ENCODE results near the gene COX8C. TPM values are rescaled to one million over a fixed set of nuclear protein-coding genes. Genes with fewer than 3 reads are reported as not detected.

COX8C gene
- total and polyA plus RNA-seq, 9 of the 15 experiments (the other 6 are each of a cell fraction or from before 2014, with no cell fraction given) = not detected

GRCh38 chr14:93347850-93348249 lies 868 bp downstream of the COX8C start (continued):
- no peak for TF ChIP-seq AFF1 (IDR thresholded peaks at IDR 0.05; ENCODE audit: low read depth in 1 of 2, partially characterized antibody in 2 of 2)
- TF ChIP-seq STAT5A (IDR thresholded peaks at IDR 0.05; ENCODE audit: borderline replicate concordance, low read length) = no peak
- no peak for TF ChIP-seq ZNF766 (CRISPR knock-in tag; conservative IDR thresholded peaks at IDR 0.05)
- TF ChIP-seq HIVEP1 (CRISPR knock-in tag; IDR thresholded peaks at IDR 0.05) = no peak
- TF ChIP-seq, protein P1, sequence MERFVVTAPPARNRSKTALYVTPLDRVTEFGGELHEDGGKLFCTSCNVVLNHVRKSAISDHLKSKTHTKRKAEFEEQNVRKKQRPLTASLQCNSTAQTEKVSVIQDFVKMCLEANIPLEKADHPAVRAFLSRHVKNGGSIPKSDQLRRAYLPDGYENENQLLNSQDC (CRISPR knock-in tag; IDR thresholded peaks at IDR 0.05) = no peak
- TF ChIP-seq TBL1XR1 (IDR thresholded peaks at IDR 0.05; ENCODE audit: low read length in 2 of 2) = no peak
- no peak for TF ChIP-seq ZNF41 (CRISPR knock-in tag; conservative IDR thresholded peaks at IDR 0.05)
- TF ChIP-seq SMAD3 (CRISPR knock-in tag; conservative IDR thresholded peaks at IDR 0.05) = no peak
- TF ChIP-seq, protein P2, sequence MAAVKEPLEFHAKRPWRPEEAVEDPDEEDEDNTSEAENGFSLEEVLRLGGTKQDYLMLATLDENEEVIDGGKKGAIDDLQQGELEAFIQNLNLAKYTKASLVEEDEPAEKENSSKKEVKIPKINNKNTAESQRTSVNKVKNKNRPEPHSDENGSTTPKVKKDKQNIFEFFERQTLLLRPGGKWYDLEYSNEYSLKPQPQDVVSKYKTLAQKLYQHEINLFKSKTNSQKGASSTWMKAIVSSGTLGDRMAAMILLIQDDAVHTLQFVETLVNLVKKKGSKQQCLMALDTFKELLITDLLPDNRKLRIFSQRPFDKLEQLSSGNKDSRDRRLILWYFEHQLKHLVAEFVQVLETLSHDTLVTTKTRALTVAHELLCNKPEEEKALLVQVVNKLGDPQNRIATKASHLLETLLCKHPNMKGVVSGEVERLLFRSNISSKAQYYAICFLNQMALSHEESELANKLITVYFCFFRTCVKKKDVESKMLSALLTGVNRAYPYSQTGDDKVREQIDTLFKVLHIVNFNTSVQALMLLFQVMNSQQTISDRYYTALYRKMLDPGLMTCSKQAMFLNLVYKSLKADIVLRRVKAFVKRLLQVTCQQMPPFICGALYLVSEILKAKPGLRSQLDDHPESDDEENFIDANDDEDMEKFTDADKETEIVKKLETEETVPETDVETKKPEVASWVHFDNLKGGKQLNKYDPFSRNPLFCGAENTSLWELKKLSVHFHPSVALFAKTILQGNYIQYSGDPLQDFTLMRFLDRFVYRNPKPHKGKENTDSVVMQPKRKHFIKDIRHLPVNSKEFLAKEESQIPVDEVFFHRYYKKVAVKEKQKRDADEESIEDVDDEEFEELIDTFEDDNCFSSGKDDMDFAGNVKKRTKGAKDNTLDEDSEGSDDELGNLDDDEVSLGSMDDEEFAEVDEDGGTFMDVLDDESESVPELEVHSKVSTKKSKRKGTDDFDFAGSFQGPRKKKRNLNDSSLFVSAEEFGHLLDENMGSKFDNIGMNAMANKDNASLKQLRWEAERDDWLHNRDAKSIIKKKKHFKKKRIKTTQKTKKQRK (IDR thresholded peaks at IDR 0.05; ENCODE audit: borderline replicate concordance, low read depth, low read length) = no peak
- TF ChIP-seq MED1 (CRISPR knock-in tag; IDR thresholded peaks at IDR 0.05; ENCODE audit: borderline replicate concordance) = no peak
